Measurements from ENCODE around the gene PPP2R5C.

GRCh38 chr14:101916816-101917412 lies 155.4 kb downstream of the PPP2R5C start:
- TF ChIP-seq CTCF (IDR thresholded peaks at IDR 0.05) = no peak
- TF ChIP-seq POLR2A (IDR thresholded peaks at IDR 0.05) = no peak
